ENCODE measurements around the gene PER2. TPM values are rescaled to one million over a fixed set of nuclear protein-coding genes. Genes with fewer than 3 reads are reported as not detected.
"Not testable (repeated sequence)": the region's sequence is repeated elsewhere in the genome, so short reads cannot be mapped to it uniquely, and the experiment has no call there.

Gene PER2, protein sequence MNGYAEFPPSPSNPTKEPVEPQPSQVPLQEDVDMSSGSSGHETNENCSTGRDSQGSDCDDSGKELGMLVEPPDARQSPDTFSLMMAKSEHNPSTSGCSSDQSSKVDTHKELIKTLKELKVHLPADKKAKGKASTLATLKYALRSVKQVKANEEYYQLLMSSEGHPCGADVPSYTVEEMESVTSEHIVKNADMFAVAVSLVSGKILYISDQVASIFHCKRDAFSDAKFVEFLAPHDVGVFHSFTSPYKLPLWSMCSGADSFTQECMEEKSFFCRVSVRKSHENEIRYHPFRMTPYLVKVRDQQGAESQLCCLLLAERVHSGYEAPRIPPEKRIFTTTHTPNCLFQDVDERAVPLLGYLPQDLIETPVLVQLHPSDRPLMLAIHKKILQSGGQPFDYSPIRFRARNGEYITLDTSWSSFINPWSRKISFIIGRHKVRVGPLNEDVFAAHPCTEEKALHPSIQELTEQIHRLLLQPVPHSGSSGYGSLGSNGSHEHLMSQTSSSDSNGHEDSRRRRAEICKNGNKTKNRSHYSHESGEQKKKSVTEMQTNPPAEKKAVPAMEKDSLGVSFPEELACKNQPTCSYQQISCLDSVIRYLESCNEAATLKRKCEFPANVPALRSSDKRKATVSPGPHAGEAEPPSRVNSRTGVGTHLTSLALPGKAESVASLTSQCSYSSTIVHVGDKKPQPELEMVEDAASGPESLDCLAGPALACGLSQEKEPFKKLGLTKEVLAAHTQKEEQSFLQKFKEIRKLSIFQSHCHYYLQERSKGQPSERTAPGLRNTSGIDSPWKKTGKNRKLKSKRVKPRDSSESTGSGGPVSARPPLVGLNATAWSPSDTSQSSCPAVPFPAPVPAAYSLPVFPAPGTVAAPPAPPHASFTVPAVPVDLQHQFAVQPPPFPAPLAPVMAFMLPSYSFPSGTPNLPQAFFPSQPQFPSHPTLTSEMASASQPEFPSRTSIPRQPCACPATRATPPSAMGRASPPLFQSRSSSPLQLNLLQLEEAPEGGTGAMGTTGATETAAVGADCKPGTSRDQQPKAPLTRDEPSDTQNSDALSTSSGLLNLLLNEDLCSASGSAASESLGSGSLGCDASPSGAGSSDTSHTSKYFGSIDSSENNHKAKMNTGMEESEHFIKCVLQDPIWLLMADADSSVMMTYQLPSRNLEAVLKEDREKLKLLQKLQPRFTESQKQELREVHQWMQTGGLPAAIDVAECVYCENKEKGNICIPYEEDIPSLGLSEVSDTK (N-terminal part only)
- 1.9 and 10.8 TPM in 2 replicates for total RNA-seq (ENCODE audit: low replicate concordance)

DNA sequence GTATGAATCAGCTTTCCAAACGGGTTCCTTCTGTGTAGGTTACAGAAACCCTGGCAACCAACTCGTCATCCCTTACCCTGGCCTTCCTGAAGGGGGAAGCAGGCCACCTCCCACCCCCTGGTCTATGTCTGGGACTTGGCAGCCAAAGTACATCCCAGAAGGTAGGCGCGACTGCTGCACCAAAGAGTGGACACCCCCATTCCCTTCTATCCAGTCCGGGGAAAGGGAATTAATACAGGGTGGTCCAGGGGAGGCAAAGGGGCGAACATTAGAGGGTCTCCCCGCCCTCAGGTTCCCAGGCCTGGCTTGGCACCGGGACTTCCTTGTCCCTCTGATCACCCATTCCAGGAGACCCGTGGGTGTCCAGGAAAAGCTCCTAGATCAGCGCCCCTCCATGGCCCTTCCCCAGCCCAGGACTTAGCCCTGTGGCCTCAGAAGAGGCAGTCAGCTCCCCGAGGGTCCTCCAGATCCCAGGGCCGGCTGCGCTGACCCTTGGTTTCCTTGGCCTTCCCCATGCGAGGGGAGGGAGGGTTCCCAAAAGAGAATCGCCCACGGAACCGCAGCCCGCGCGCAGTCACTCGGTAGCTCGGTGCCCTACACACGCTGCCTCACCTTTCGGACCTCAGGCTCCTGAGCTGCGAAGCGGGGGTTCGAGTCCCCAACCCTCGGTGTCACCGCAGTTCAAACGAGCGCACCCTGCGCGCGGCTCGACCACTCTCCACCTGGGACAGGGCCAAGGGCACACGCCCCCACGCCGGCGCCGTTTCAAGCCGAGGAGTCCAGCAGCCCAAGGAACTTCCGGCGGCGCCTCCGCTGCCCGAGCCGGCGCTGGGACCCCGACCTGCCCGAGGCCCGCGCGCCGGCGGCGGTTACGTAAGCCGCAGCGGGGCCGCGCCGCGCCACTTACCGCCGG is at the start of gene PER2:
Gene PER2, minus strand, starts transcription at position 874 of the 913 bp plus-strand sequence. CDS start 10,674 bp downstream, outside the sequence.
- DNase-seq (ENCODE audit: low read depth) = peak; percentile 77
- TF ChIP-seq, protein P1, sequence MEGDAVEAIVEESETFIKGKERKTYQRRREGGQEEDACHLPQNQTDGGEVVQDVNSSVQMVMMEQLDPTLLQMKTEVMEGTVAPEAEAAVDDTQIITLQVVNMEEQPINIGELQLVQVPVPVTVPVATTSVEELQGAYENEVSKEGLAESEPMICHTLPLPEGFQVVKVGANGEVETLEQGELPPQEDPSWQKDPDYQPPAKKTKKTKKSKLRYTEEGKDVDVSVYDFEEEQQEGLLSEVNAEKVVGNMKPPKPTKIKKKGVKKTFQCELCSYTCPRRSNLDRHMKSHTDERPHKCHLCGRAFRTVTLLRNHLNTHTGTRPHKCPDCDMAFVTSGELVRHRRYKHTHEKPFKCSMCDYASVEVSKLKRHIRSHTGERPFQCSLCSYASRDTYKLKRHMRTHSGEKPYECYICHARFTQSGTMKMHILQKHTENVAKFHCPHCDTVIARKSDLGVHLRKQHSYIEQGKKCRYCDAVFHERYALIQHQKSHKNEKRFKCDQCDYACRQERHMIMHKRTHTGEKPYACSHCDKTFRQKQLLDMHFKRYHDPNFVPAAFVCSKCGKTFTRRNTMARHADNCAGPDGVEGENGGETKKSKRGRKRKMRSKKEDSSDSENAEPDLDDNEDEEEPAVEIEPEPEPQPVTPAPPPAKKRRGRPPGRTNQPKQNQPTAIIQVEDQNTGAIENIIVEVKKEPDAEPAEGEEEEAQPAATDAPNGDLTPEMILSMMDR (IDR thresholded peaks at IDR 0.05; ENCODE audit: insufficient read depth, low read length) = peak; percentile 17
- H3K4me3 ChIP-seq (ENCODE audit: low read depth, low read length) = peak within 1 kb of the TSS; percentile 86

DNA sequence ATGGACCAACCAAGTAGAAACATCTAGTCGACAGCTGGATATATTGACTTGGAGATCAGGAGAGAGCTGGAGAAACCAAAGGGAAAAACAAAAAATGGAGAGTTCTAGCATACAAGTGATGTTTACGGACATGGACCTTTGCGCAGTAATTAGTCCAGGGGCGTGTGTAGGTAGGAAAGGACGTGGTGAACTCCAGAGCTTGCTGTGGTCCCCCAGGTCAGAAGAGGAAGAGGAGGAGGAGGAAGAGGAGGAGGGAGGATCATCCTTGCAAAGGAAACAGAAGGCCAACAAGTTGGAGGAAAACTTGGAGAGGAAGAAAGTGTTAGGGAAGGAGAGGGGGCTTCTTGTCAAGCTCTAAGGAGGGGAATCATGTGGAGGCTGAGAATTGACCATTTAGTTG is 49.4 kb upstream of the PER2 start:
- DNase-seq (ENCODE audit: low read depth) = no peak
- H3K4me3 ChIP-seq (ENCODE audit: low read depth, low read length) = no peak overlapping the region
- TF ChIP-seq, protein P1 (IDR thresholded peaks at IDR 0.05; ENCODE audit: insufficient read depth, low read length) = no peak

DNA sequence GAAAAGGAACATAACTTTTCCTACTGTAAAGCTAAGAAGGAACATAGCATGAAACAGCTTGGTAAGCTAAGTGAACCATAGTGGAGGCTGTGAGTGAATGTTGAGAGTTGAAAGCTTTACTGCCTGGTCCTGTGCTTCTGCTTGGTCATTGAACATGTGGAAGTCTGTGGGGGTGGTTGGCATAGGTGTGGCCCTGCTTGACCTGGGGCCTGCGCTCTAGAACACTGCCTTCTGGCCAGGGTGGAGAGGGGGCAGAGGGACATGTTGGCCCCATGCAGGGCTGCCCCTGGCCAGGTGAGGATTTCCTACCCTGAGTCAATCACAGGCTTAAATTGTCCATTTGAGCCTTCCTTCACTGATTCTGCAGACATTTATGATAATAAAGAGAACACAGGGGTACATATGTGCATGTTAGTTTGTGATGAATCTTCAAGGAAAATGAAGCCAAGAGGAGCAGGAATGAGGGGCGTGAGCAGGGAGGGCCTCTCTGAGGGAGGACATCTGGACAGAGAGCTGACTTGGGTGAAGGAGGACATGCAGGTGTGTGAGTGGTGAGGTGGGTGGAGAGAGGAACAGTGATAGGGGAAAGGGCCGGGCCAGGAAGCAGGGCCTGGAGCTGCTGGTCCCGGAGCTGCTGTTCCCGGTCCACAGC is 48.5 kb upstream of the PER2 start:
- no peak for DNase-seq (ENCODE audit: low read depth)
- TF ChIP-seq, protein P1 (IDR thresholded peaks at IDR 0.05; ENCODE audit: insufficient read depth, low read length) = no peak

DNA sequence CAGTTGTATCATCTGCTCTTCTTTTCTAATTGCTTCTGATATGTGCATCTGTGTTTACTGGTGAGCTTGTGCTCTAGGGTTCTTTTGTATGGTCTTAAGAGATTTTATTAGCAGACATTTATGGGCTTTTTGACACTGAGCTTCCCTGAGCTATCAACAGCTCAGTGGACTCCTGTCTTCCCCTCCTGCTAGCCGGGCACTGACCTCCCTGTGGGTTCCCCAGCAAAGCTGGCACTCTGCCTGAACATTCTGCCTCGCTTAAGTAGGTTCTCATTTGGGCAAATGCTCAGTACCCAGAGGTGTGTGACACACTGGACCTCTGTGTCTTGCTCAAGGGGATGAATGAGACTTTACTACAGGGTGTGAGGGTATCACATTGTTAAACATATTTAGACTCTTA is 47.7 kb upstream of the PER2 start:
- DNase-seq (ENCODE audit: low read depth) = no peak
- TF ChIP-seq, protein P1 (IDR thresholded peaks at IDR 0.05; ENCODE audit: insufficient read depth, low read length) = no peak
- H3K4me3 ChIP-seq (ENCODE audit: low read depth, low read length) = no peak overlapping the region

More for the DNA sequence above, 48.5 kb upstream of the PER2 start:
- H3K4me3 ChIP-seq (ENCODE audit: low read depth, low read length) = no peak overlapping the region

DNA sequence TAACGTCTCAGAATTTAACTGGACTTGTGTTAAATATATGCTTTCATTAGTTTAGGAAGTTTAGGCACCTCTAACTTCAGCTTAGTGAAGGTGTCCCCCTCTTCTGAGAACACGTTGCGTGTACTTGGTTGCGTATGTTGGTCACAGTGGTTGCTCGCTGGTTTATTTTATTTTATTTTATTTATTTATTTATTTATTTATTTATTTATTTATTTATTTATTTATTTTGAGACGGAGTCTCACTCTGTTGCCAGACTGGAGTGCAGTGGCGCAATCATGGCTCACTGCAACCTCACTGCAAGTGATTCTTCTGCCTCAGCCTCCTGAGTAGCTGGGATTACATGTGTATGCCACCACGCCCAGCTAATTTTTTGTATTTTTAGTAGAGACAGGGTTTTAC is 47.2 kb upstream of the PER2 start:
- not testable (repeated sequence) for H3K4me3 ChIP-seq (ENCODE audit: low read depth, low read length); DNase-seq (ENCODE audit: low read depth)

DNA sequence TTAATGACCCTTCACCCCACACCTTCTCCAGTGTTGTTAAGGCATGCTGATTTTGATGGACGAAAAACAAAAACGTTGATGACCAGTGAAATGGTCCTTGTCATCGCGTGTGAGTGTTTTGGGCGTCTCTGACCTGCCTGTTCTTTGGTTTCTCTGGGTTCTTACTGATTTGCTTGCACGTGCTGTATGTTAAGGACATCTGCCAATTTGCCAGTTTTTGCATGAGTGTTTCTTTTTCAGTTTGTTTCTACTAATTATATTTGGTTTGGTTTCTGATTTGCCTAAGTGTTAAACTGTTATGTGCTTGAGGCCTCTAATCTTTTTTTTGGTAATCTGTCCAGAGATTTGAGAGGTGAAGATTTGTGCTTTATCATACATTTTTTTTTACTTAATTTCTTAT is 46.5 kb upstream of the PER2 start:
- DNase-seq (ENCODE audit: low read depth) = no peak
- H3K4me3 ChIP-seq (ENCODE audit: low read depth, low read length) = no peak overlapping the region
- TF ChIP-seq, protein P1 (IDR thresholded peaks at IDR 0.05; ENCODE audit: insufficient read depth, low read length) = no peak

All from fibroblast of the aortic adventitia (primary cell).